Subcutaneous preadipocyte (primary cell): ENCODE results near the gene SERTAD2. TPM values are rescaled to one million over a fixed set of nuclear protein-coding genes. Genes with fewer than 3 reads are reported as not detected.

Source experiments
- total RNA-seq: library from RNA; depleted of rRNA; stranded (reverse); fragments of >200 nt; gene quantifications from 2 replicates; pipeline ENCODE4 v1.2.3, GENCODE V29; 2012

SERTAD2 gene
- 14.5 and 16.5 TPM in 2 replicates for total RNA-seq

GRCh38 chr2:64653109-64654062, at the start of gene SERTAD2:
SERTAD2 (minus strand) TSS chr2:64653913; CDS start chr2:64636871, 17,042 bp downstream.

Other genes starting within 250 kb of the SERTAD2 start
- 2.7 and 2.9 TPM in 2 replicates for gene LGALSL, start 199.8 kb downstream of the SERTAD2 start, total RNA-seq
- 16.2 and 25.4 TPM in 2 replicates for gene AFTPH, start 129.6 kb downstream of the SERTAD2 start, total RNA-seq